Neural cell (in vitro differentiated cells): ENCODE results near the gene LGALS3BP.

Experiments used
- EP300 ChIP-seq: fragments of 450-650 bp; conservative IDR thresholded peaks from 2 replicates; pipeline ENCODE4 v1.6.1; 2014; ENCODE audit warnings: antibody characterized with exemption, mild to moderate bottlenecking, moderate library complexity; ENCODE audit not compliant: poor library complexity, severe bottlenecking
- MXI1 ChIP-seq: fragments of 450-650 bp; conservative IDR thresholded peaks from 2 replicates; pipeline ENCODE4 v1.6.1; 2014; ENCODE audit warnings: antibody characterized with exemption, mild to moderate bottlenecking; ENCODE audit not compliant: poor library complexity, severe bottlenecking
- RAD21 ChIP-seq: fragments of 450-650 bp; conservative IDR thresholded peaks from 2 replicates; pipeline ENCODE4 v1.6.1; 2014; ENCODE audit warnings: antibody characterized with exemption, mild to moderate bottlenecking, moderate library complexity
- TF ChIP-seq, protein P1 (sequence below): fragments of 450-650 bp; IDR thresholded peaks from 2 replicates; pipeline ENCODE4 v1.5.1; 2014; ENCODE audit warnings: antibody characterized with exemption, mild to moderate bottlenecking, moderate library complexity; ENCODE audit not compliant: poor library complexity, severe bottlenecking

- TF ChIP-seq, protein P1, sequence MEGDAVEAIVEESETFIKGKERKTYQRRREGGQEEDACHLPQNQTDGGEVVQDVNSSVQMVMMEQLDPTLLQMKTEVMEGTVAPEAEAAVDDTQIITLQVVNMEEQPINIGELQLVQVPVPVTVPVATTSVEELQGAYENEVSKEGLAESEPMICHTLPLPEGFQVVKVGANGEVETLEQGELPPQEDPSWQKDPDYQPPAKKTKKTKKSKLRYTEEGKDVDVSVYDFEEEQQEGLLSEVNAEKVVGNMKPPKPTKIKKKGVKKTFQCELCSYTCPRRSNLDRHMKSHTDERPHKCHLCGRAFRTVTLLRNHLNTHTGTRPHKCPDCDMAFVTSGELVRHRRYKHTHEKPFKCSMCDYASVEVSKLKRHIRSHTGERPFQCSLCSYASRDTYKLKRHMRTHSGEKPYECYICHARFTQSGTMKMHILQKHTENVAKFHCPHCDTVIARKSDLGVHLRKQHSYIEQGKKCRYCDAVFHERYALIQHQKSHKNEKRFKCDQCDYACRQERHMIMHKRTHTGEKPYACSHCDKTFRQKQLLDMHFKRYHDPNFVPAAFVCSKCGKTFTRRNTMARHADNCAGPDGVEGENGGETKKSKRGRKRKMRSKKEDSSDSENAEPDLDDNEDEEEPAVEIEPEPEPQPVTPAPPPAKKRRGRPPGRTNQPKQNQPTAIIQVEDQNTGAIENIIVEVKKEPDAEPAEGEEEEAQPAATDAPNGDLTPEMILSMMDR, result no peak
- TF ChIP-seq RAD21, result no peak
- TF ChIP-seq EP300, result no peak
- TF ChIP-seq MXI1, result no peak
These were observed 42.2 kb downstream of the LGALS3BP start for GRCh38 chr17:78937561-78937960.
